SW480 (cell line): ENCODE measurements around the gene MND1.
A peak's percentile ranks its signal among the peaks of the same experiment; 100 is the strongest.

Source experiments
- DNase-seq: peaks from one replicate; pipeline ENCODE4 v3.0.0-alpha.2; 2016; ENCODE audit warnings: low spot score

MND1 gene, protein sequence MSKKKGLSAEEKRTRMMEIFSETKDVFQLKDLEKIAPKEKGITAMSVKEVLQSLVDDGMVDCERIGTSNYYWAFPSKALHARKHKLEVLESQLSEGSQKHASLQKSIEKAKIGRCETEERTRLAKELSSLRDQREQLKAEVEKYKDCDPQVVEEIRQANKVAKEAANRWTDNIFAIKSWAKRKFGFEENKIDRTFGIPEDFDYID

DNA sequence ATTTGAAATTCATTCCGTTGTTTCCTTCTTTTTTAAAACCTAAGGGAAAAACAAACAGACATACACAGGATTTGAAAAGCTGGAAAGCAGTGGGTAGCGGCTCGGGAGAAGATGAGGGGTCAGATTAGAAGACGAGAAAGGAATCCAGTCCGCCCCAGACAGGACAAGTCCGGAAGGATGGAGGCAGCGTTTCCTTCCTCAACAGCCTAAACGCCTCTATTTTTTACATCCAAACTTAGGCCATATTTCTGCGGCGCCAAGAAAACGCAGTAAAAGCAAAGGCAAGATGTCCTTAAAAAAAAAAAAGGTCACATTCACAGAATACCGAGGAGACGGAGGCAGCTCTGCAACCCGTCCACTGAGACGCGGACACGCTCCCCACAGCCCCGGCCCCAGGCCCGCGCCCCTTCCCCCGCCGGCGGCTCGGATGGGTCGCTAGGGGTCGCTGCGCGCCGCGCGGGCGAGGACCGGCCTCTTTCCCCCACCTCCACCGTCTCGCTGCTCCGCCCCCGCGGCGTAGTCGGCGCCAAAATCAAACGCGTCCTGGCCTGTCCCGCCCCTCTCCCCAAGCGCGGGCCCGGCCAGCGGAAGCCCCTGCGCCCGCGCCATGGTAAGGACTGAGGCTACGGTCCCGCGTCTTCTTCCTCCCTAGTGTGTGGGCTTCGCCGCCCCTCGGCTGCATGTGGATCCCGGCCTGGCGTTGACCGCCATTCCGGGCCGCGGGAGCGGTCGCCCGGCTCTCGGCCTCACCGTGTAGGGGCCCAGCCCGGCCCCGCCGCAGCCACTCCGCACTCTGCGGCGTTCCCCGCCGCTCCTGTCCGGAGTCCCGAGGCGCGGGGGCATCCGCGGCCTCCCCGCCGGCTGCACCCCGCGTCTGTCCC lies at the start of gene MND1:
TSS of gene MND1 (plus strand) at position 558 of the 881 bp plus-strand sequence. CDS start at position 608, 50 bp downstream.
- peak; percentile 71 for DNase-seq

DNA sequence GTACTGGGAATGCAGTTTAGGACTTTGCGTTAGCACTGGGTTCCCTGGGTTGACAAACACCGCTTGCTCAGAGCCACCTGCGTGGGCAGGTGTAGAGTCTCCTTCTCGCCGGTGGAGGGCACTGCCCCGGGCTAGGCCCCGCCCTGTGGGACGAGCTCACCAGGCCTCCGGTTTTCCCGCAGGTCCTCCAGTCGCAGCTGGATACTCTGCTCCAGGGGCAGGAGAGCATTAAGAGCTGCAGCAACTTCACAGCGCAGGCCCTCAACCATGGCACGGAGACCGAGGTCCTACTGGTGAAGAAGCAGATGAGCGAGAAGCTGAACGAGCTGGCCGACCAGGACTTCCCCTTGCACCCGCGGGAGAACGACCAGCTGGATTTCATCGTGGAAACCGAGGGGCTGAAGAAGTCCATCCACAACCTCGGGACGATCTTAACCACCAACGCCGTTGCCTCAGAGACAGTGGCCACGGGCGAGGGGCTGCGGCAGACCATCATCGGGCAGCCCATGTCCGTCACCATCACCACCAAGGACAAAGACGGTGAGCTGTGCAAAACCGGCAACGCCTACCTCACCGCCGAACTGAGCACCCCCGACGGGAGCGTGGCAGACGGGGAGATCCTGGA lies 49.2 kb upstream of the MND1 start:
- DNase-seq = no peak

DNA sequence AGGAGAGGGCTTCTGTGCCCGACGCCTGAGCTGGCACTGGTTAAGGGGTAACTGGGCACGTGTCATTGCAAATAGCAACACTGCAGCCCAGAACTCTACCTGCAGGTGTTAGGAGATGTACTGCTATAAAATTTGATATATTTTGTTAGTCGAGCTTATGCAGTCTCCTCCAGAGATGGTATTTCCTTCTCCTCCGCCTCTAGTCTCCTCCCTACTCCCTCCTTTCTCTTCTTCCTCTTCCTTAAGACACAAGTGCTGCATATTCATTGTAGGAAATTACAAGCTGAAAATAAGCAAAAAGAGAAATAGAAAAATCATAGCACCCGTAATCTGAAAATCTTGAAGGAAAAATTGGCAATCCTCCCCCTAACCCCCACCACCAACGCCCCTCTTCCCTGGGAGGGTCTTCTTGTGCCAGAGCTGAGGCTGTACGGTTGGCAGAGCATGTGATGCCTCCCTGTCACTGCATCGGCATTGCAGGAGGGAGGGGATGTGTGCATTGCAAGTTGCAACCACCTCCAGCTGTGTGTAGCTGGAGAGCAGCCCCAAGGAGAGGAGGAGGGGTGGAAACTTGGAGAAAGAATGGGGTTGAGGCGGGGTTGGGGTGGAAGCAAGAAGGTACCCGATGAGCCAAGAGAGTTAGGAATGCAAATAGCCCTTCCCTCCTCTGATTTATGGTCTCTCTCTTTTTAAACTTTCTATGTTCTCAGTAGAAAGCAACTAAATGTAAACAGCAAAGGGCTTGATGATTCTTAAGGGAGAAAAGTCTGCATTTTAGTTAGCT lies 48.3 kb upstream of the MND1 start:
- DNase-seq = no peak

DNA sequence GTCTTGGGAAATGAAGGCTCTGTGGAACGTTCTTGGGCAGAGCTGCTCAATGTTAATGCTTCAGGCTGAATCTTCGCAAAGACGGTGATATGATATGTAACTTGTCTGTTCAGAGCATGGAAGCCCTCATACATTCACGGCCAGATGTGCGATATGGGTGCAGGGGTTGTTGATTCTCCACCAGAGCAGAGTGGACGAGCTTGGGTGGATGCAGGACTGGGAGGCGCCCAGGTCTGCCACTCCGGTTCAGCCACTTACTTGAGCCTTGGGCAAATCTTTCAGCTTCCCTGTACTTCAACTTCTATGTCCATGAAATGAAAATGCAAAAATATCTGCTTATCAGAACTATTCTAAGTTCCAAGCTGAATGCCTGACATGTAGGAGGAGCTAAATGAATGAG lies 47.4 kb upstream of the MND1 start:
- no peak for DNase-seq

DNA sequence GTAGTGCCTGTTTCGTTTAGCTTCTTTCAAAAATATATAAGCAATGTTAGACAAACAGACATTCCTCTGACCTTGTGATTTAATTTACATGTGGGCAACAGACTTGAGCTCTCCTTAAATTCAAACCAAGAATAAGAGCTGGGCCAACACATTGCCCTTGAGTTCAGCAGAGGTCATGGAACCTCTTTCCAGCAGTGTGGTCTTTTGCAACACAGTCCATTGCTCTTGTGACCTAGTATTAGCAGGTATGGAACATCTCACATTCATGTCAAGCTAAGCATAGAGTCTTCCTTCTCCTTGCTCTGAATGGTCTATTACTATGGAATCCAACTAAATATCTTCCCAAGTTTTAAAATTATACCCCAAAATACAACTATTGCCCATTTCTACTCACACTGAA lies 33.7 kb upstream of the MND1 start:
- no peak for DNase-seq

DNA sequence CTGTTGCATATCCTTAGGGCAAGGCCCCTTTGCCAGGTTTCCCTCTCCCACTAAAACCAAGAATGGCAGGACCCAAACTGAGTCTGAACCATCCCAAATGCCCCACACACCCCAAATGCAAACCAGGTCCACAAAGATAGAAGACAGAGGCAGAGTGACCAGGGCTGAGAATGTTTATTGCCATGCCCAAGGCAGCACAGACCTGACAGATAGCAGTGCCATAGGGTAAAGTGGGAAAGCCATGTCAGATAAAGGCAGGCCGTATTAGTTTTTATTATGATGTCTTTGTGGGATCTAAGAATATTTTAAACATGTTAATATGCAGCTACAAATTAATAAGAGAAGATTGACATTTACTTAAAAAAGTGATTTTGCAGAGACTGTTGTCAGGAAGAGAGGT lies 29.6 kb upstream of the MND1 start:
- DNase-seq = no peak

DNA sequence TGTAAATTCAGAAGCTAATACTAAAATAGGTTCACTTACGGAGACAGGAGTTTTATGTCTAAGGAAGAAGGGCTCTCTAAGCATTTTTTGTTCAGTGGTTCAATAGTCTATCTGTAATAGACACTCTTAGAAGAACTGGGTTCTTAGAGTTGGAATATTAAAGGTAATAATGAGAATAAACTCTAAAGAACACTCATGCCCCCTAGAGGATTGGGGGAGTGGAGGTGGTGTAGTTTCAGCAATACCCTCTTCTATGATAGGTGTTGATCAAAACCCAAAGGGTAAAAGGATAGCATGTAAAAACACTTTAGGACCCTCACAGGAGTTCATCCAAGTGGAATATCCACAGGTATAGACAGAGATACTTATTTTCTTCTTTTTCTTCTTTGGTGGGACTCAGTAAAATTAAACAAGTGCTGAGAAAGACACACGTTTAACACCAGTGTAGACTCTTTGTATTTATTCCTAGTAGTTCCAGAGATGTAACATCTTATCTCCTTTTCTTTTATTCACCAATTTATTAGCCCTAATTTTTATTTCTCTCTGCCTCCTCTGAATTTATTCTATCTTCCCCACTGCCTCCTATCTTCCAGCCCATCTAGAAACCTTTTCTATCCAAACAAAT lies 25.7 kb upstream of the MND1 start:
- peak; percentile 33 for DNase-seq

DNA sequence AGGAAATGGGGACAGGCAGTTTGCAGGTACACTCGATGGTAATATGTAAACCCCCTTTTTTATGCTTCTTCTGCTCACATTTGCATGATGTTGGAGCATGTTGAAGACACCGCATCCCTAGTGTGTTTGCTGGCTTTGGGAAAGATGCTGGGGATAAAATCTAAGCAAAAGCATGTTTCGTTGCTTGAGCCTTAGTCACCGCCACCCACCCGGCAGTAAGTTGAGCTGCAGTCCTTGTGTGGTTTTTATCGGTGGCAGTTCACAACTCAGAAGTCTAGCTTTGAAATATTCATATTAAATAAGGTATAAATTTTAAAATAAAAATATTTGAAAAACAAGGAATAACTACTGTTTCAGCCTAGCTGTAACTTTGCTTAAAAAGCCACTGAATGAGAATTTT lies 21.7 kb upstream of the MND1 start:
- no peak for DNase-seq

DNA sequence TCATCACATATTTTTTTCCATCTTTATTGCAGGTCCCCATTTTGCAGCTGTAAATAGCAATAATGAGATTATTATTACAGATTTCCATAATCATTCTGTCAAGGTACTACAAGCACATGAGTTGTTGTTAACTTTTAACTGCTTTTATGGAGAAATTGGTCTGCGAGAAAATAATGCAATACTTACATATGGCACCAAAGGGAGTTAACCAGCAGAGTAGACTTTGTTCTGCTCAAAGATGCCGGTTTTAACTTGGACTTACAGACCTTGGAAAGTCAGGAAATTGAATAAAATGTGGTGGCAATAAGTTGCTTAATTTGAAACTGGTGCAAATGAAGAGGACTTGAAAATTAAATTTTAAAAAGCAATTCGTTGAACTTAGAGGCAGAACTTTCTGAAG lies 20.4 kb upstream of the MND1 start:
- no peak for DNase-seq

DNA sequence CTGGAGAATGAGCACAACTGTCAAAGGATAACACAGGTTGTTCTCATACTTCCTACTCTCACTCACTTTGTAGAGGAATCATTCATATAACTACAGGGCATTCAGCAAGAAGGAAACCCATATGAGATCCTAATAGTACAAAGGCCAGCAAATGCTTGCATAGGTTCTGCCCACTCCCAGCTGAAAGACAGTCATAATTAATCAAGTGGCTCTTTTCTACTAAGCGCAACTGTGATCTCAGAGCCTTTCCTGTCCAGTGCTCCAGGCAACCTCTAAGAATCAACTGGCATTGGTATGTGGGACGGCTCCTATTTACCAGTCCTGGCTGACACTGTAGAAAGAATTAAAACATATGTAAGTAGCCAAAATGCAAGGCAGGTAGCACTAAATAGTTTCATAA lies 18.9 kb upstream of the MND1 start:
- DNase-seq = no peak

DNA sequence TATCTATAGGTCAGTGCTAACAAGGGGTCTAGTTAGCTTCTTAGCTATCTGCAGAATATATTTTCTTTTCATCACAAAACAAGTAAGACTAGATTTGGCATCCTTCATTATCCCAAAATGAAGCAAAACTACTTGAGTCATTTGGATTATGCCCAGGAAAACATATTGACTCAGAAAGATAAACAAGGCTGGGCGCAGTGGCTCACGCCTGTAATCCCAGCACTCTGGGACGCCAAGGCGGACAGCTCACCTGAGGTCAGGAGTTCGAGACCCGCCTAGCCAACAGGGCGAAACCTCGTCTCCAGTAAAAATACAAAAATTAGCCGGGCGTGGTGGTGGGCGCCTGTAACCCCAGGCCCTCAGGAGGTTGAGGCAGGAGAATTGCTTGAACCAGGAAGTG lies 18.0 kb upstream of the MND1 start:
- no peak for DNase-seq

DNA sequence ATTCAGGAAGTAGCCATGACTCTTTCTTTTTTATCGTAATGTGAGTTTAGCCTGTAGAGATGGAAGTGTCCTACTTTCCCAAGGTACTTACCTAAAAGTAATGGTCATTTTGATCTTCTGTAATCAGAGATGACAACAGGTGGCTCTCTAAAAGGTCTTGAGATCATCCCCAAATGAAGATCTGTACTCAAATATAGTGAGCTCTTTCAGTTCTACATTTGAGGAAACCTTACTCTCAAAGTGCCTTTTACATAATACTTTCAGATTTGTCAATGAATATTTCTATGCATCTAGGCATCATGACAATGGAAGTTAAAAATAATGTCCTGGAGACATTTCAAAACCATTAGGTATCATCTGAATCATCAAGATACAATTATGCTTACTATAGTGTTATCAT lies 17.2 kb upstream of the MND1 start:
- DNase-seq = no peak

DNA sequence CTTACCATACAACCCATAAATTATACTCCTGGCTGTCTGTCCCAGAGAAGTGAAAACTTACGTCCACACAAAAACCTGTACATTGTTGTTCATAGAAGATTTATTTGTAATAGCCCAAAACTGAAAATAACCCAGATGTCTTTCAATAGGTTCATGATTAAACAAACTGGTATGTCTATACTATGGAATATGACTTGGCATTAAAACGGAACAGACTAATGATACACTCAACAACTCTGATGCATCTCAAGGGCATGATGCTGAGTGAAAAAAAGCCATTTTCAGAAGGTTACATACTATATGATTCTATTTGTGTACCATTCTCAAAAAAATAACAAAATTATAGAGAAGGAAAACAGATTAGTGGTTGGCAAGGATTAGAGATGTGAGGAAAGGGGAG lies 11.6 kb upstream of the MND1 start:
- no peak for DNase-seq

DNA sequence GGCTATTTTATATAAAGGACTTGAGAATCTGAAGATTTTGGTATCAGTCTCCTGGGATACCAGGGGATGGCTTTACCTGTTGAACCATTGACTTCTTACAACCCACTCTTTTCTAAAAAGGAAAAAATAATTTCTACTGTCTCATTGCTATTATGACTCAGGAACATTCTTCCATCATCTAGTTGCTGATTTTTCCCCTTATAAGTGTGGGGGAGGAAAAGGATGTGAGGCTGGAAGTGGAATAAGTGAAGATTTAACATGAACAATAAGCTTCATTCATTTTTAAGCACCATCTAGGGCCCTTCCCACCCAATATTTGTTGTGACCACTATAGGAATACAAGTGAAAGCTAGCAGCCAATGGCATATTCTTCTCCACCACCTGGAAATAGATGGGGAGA lies 10.6 kb upstream of the MND1 start:
- no peak for DNase-seq

DNA sequence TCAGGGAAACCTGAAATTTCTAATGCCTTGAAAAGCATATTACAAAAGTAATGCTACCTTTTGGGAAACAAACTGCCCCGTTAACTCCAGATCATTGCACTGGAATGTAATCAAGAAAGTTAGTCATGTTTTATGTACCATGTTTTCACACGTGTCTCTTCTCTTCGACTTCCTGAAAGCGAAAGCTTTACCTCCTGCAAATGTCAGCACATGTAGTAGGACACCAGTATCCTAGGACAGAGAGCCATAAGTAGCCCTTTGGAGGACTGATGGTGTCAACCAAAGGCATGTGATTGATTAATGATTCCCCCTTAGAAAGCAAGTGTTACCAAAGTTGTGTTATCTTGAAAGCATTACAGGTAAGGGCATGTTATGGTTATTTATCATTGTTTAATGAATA lies 8.8 kb upstream of the MND1 start:
- DNase-seq = no peak

DNA sequence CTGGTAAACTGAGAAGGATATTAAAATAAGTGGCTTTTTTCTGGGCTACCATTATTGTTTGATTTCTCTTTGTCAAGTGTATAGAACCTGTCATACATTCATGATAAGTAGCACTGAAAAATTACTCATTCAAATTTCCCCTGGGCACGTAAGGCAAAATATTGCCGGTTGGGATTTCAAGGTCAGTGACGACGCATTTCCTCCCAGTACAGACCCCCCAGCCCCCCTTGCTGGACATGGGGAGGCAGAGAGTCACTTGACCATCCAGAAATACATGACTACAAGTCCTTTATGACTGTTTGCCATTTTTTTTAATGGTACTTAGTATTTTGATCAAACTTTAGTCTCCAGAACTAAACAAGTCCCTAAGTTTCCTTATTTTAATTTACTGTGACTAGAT lies 6.8 kb upstream of the MND1 start:
- no peak for DNase-seq

DNA sequence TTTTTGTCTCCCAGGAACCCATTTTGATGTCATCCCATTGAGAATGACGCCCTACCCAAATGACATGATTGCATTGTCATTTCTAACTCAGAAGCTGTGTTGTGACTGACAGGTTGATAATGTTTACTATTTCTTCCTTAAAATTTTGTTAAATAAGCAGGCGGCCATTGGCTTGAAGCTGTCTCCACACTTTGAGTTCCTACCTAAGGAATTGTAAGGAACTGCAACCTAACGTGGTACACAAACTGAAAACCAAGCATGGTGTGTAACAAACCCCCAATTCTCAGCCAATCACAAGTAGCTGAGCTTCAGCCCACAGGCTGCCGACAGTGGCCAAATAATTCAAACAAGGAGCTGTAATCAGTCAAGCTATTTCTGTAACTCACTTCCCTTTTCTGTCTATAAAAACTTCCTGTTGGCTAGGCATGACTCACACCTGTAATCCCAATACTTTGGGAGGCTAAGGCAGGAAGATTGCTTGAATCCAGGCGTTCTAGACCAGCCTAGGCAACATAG lies 2.9 kb upstream of the MND1 start:
- peak; percentile 50 for DNase-seq

DNA sequence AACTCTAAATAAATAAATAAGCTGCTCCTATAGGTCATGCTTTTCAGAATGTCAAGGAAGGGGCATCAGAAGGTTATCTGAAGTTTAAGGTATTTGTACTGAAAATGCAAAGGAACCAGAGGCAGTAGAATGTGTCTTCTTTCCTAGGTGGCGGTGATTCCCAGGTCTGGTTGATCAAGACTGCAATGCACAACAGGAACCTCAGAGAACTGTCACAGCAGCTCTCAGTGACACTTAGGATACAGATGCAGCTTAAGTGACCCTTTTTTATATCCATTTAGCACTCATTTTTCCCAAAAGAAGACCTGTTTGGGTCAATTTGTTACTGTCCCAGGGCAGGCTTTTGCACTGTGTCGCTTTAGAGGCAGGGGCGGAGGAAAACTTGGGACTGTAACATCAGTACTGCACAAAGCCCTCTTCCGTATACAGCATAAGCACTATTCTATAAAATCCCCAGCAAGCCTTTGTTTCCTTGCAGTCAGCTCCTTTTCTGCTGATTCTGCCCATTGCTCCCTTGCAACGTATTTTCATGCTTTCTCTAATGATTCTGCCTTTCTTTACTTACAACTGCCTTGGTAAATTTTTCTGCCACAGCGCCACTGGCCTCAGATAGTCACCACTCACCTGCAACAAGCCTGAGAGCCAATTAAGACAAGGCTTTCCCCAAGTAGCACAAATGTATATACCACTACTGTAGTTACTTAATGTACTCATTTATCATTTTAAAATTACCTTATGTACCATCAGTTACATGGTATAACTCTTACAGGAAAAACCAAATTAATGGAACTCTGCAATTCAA lies 1.5 kb upstream of the MND1 start:
- DNase-seq = no peak

DNA sequence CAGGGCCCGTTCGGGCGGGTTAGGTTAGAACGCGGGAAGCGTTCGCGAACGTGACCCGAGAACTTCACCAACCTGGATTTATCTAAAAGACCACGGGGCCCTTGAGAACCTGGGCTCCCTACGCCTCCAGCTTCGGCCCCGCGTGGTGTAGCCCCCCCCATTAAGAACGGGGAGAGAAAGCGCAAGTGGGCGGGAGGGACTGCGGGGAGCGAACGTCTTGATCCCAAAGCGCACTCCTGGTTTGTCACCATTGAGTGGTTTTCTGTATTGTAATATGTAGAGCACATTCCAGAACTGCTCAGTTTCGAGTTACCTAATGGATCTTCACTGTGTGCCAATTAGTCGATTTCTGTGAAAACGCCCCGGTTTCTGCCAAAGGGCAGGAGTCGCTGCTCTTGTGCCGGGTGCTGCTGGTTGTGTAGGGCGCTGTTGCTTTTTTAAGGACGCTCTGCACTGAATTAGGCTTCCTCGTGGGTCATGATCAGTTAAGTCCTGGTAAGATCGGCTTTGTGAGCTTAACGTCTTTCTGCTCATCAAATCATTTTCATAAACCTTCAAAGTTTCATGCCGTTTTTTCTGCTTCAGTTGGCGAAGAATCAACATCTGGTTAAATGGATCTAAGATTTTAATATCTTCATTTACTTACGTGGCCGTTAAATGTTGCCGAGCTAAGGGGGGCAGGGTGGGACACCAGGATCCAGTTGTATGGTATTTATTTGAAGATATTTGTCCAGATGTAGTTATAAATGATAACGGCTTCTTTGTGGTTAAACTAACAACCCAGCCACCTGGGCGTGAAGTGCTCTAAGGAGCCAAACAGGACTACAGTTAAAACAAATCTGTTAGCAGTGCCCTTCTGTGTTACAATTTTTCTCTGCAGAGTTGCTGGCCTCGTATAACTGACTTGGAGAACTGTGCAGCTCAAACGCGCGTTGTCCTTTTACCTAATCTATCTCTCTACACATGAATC lies 809 bp downstream of the MND1 start:
- peak; percentile 65 for DNase-seq

DNA sequence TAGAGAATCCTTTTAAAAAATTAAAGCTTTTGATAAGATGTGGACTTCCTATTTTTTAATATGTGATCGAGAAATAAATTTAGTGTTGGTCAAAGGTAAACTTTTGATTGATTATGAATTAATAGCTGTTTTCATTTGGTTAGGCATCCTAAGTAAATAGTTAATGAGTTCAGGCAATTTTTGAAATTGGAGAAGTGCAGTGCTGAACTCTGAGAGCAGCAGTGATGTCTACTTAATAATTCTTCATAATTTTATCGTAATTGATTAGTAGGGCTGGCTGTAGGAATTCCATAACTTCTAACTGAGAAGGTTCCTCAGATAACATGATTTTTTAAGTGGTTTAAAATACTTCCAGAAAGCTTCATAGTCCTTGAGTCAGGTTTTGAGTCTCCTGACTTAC lies 1.5 kb downstream of the MND1 start:
- no peak for DNase-seq
